G401 (cell line): ENCODE data around the gene PDE4B. TPM values are rescaled to one million over a fixed set of nuclear protein-coding genes. Genes with fewer than 3 reads are reported as not detected.

ENCODE experiments used
- DNase-seq: peaks from one replicate; pipeline ENCODE4 v3.0.0-alpha.2; 2015; ENCODE audit warnings: low spot score
- in situ Hi-C: cut with HindIII; loops from 2 replicates; pipeline ENCODE4 v1.10.0; 2016; ENCODE audit warnings: low sequenced_read_pairs, mixed read lengths
- total RNA-seq: library from RNA; depleted of rRNA; stranded (reverse); fragments of >200 nt; shearing (Covaris generic); gene quantifications from 2 replicates; pipeline ENCODE4 v1.2.3, GENCODE V29; 2014

The PDE4B gene
- total RNA-seq, 1 experiment from 2014 or later: not detected

- DNase-seq: no peak
- in situ Hi-C loops: no loop called here
These were observed 468.7 kb downstream of the PDE4B start for GRCh38 chr1:66261364-66261763.

- in situ Hi-C loops: no loop called here
- DNase-seq: no peak
These were observed 469.7 kb downstream of the PDE4B start for GRCh38 chr1:66262208-66262963.

GRCh38 chr1:66265268-66265667 is 472.6 kb downstream of the PDE4B start:
- DNase-seq: no peak
- in situ Hi-C loops: no loop called here

- in situ Hi-C loops: no loop called here
These were observed 473.1 kb downstream of the PDE4B start for GRCh38 chr1:66265796-66266195.

GRCh38 chr1:66266350-66266749 is 473.7 kb downstream of the PDE4B start:
- in situ Hi-C loops: no loop called here

More at GRCh38 chr1:66265796-66266195, 473.1 kb downstream of the PDE4B start:
- DNase-seq: no peak

GRCh38 chr1:66266756-66267155 is 474.1 kb downstream of the PDE4B start:
- no peak for DNase-seq
- in situ Hi-C loops: no loop called here

More at GRCh38 chr1:66266350-66266749, 473.7 kb downstream of the PDE4B start:
- DNase-seq: no peak

- no peak for DNase-seq
These were observed 474.7 kb downstream of the PDE4B start for GRCh38 chr1:66267201-66267940.

GRCh38 chr1:66269222-66269621 is 476.5 kb downstream of the PDE4B start:
- DNase-seq: no peak
- in situ Hi-C loops: no loop called here

More at GRCh38 chr1:66267201-66267940, 474.7 kb downstream of the PDE4B start:
- in situ Hi-C loops: no loop called here

GRCh38 chr1:66270119-66270812 is 477.6 kb downstream of the PDE4B start:
- in situ Hi-C loops: no loop called here
- no peak for DNase-seq

- in situ Hi-C loops: no loop called here
- peak; percentile 35 for DNase-seq
These were observed 478.7 kb downstream of the PDE4B start for GRCh38 chr1:66271216-66271903.

GRCh38 chr1:66271904-66272254 is 479.2 kb downstream of the PDE4B start:
- DNase-seq: no peak
- in situ Hi-C loops: no loop called here

GRCh38 chr1:66273656-66274055 is 481.0 kb downstream of the PDE4B start:
- no peak for DNase-seq
- in situ Hi-C loops: no loop called here

GRCh38 chr1:66274634-66275033 is 481.9 kb downstream of the PDE4B start:
- in situ Hi-C loops: no loop called here

GRCh38 chr1:66275083-66275482 is 482.4 kb downstream of the PDE4B start:
- in situ Hi-C loops: no loop called here
- no peak for DNase-seq

More at GRCh38 chr1:66274634-66275033, 481.9 kb downstream of the PDE4B start:
- DNase-seq: no peak

GRCh38 chr1:66275601-66276023 is 482.9 kb downstream of the PDE4B start:
- DNase-seq: peak; percentile 36
- in situ Hi-C loops: no loop called here

- in situ Hi-C loops: no loop called here
- no peak for DNase-seq
These were observed 483.5 kb downstream of the PDE4B start for GRCh38 chr1:66276218-66276617.

- in situ Hi-C loops: no loop called here
- peak; percentile 33 for DNase-seq
These were observed 485.7 kb downstream of the PDE4B start for GRCh38 chr1:66278260-66279021.

- in situ Hi-C loops: no loop called here
- no peak for DNase-seq
These were observed 489.1 kb downstream of the PDE4B start for GRCh38 chr1:66281808-66282207.
